Left lobe of liver (tissue), 2 donors: Measurements from ENCODE around the gene DENND2C. TPM values are rescaled to one million over a fixed set of nuclear protein-coding genes. Genes with fewer than 3 reads are reported as not detected.
"Not testable (repeated sequence)": the region's sequence is repeated elsewhere in the genome, so short reads cannot be mapped to it uniquely, and the experiment has no call there.

Experiments used
- ATAC-seq: fragments of 200-7000 bp; cut with Tn5 transposase; one replicate; pipeline ENCODE4 v1.9.1; 2020; ENCODE audit warnings: mild to moderate bottlenecking, moderate library complexity
- DNase-seq: peaks from one replicate; pipeline ENCODE4 v3.0.0-alpha.2; 2020; ENCODE audit warnings: low spot score
- total RNA-seq: library from RNA; stranded (reverse); gene quantifications from one replicate; pipeline ENCODE4 v1.2.1, GENCODE V29; 2021
- donor health status: DM: no; HTN: no; CAD: no; lungs with moderate emphysema.
- donor health status: DM: no; HTN: yes; CAD: no.

The DENND2C gene
- total RNA-seq, 1 donor from 2014 or later, result 4.7 TPM

- no peak for DNase-seq
- no peak for ATAC-seq
Measured at GRCh38 chr1:114607223-114607622, 62.6 kb downstream of the DENND2C start.

- DNase-seq (no peak), ATAC-seq (no peak)
Measured at GRCh38 chr1:114597949-114598348, 71.9 kb downstream of the DENND2C start.

- no peak for DNase-seq
- no peak for ATAC-seq
Measured at GRCh38 chr1:114595602-114596001, 74.2 kb downstream of the DENND2C start.

- DNase-seq (no peak), ATAC-seq (no peak)
Measured at GRCh38 chr1:114594046-114594445, 75.8 kb downstream of the DENND2C start.

GRCh38 chr1:114589122-114589521 is 80.7 kb downstream of the DENND2C start:
- DNase-seq (no peak), ATAC-seq (peak; percentile 32)

GRCh38 chr1:114588196-114588689 is 81.6 kb downstream of the DENND2C start:
- DNase-seq (no peak), ATAC-seq (peak; percentile 75)

GRCh38 chr1:114587203-114587991 is 82.5 kb downstream of the DENND2C start:
- peak; percentile 72 for ATAC-seq
- DNase-seq, result peak; percentile 53

- DNase-seq, result no peak
- ATAC-seq, result no peak
Measured at GRCh38 chr1:114586513-114587047, 83.3 kb downstream of the DENND2C start.

GRCh38 chr1:114585231-114585630 is 84.6 kb downstream of the DENND2C start:
- ATAC-seq (no peak), DNase-seq (no peak)

- ATAC-seq (peak; percentile 96), DNase-seq (peak; percentile 98)
Measured at GRCh38 chr1:114581335-114582287, 88.2 kb downstream of the DENND2C start, which contains the start of gene BCAS2. Gene BCAS2 (minus strand): TSS chr1:114581615. CDS start chr1:114581591, 24 bp downstream.

- DNase-seq (no peak), ATAC-seq (no peak)
Measured at GRCh38 chr1:114574365-114574764, 95.5 kb downstream of the DENND2C start.

- DNase-seq (no peak), ATAC-seq (no peak)
Measured at GRCh38 chr1:114564141-114564540, 105.7 kb downstream of the DENND2C start.

- not testable (repeated sequence) for ATAC-seq, DNase-seq
Measured at GRCh38 chr1:114562978-114563510, 106.8 kb downstream of the DENND2C start.

- DNase-seq (no peak), ATAC-seq (no peak)
Measured at GRCh38 chr1:114561333-114561732, 108.5 kb downstream of the DENND2C start.

GRCh38 chr1:114559356-114559755 is 110.5 kb downstream of the DENND2C start:
- DNase-seq (no peak), ATAC-seq (no peak)

GRCh38 chr1:114558544-114558943 is 111.3 kb downstream of the DENND2C start:
- no peak for DNase-seq
- peak; percentile 74 for ATAC-seq

- DNase-seq (no peak), ATAC-seq (no peak)
Measured at GRCh38 chr1:114554577-114554976, 115.3 kb downstream of the DENND2C start.

GRCh38 chr1:114552106-114552639 is 117.7 kb downstream of the DENND2C start:
- ATAC-seq (no peak), DNase-seq (no peak)

- DNase-seq, result no peak
- no peak for ATAC-seq
Measured at GRCh38 chr1:114551400-114551799, 118.4 kb downstream of the DENND2C start.

GRCh38 chr1:114550336-114550735 is 119.5 kb downstream of the DENND2C start:
- no peak for ATAC-seq
- DNase-seq, result no peak

- no peak for ATAC-seq
Measured at GRCh38 chr1:114549137-114549536, 120.7 kb downstream of the DENND2C start.

More at GRCh38 chr1:114549137-114549536, 120.7 kb downstream of the DENND2C start:
- DNase-seq, result no peak
